DMS114 treated with DMSO at 0.1 percent for 48 hours (cell line): ENCODE results near the gene COCH.
"Not testable (repeated sequence)": the region's sequence is repeated elsewhere in the genome, so short reads cannot be mapped to it uniquely, and the experiment has no call there.

ENCODE experiments used
- DNase-seq: peaks from one replicate; lab custom pipeline; 2025; ENCODE audit not compliant: unreplicated experiment; lab: John Stamatoyannopoulos, UW

COCH gene

DNA sequence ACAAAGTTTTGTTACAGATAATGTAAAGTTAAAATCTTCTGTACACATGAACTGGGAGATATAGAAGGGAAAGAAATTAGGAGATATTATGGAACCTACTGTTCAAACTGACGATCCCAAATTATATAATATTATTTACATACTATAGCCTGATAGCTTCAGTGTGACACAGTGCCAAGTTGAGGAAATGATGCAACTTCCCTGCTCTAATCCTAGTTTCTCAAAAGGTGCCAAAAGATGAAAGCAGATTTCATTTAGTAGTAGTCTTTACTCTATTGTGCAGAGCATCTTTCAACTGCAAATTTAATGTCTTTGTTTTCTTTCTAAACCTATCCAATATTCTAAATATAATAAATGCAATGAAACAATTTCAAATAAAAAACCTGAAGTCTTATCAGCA lies 46.9 kb downstream of the COCH start:
- DNase-seq, result no peak

DNA sequence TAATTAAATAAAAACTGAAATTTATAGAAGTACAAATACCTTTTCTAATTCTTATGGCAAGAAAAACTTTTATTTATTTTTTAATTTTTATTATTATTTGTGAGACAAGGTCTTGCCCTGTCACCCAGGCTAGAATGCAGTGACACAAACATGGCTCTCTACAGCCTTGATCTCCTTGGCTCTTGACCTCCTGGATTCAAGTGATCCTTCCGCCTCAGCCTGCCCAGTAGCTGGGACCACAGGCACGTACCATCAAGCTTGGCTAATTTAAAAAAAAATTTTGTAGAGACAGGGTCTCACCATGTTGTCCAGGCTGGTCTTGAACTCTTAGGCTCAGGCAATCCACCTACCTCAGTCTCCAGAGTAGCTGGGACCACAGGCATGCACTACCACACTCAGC lies 47.4 kb downstream of the COCH start:
- DNase-seq, result no peak

DNA sequence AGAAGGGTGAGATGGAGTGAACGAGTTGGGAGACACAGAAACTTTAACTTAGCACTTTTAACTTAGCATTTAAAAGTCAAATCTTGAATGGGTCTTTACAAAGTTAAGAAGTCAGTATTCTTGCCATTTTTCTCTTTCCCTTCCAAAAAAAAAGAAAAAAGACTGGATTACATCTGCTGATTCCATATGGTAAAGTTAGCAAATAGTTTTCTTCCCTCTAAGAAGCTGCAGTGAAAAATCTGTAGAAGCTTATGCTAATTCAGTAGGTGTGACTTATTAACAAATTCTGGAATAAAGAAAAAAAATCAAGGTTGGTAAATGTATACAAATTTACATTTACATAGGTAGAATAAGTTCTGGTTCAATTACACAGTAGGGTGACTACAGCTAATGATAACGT lies 50.9 kb downstream of the COCH start:
- no peak for DNase-seq

DNA sequence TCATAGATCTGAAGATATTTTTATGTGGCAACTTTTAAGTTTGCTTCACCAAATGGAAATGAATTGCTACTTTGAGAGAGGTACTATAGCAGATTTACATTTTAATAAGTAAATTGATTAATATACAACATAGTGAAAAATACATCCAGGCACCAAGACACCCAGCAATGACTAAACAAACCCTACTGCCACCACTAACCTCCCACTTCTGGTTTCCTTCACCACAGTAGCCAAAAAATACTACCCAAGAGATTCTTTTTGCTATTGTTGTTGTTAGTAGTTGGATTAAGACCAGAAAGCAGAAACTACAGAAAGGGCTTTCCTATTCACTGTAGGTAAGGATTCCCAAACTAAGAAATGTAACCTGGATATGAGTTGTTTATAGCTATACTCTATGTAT lies 54.1 kb downstream of the COCH start:
- no peak for DNase-seq

DNA sequence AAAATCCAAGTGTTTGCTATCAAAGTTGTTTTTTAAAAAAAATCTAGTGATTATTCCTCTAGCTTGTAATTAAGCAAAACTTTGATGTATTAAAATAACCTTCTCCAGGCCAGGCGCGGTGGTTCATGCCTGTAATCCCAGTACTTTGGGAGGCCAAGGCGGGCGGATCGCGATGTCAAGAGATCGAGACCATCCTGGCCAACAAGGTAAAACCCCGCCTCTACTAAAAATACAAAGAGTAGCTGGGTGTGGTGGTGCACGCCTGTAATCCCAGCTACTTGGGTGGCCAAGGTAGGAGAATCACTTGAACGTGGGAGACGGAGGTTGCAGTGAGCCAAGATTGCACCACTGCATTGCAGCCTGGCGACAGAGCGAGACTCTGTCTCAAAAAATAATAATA lies 59.6 kb downstream of the COCH start:
- DNase-seq, result not testable (repeated sequence)

DNA sequence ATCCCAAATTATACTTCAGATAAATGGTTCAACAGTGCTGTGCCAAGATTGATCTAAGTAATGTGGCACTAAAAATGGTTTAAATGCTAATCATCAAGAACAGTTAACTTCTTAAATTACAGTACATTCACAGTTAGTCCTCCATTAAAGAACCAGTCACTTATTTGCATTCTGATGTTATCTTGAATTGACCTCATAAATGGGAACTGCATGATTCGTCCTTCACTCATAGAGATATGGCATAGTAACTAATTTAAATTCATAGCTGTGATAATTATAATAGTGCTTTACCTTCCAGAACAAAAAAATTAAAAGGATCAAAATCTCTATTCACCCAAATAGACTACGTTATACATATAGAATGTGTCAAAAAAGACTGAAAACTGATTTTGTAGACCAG lies 61.1 kb downstream of the COCH start:
- no peak for DNase-seq

DNA sequence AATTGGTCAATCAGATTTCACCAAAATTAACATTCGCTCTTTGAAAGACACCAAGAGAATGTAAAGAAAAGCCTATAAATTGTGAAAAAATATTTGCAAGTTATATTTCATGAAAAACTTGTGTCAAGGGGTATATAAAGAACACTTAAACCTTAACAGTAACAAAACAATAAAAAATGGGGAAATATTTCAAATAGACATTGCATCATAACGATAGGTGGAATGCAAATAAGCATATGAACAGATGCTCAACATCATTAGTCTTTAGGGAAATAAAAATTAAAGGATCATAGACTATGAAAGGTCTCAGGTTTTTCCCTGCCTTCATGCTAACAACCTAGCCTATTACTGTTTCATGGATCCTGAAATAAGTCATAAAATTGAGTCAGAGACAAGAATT lies 64.3 kb downstream of the COCH start:
- DNase-seq, result no peak
